SH-SY5Y (cell line): ENCODE data around the gene CALB2.

Source experiments
- GATA2 ChIP-seq: IDR thresholded peaks from 2 replicates; pipeline ENCODE4 v1.6.1; 2011; ENCODE audit warnings: mild to moderate bottlenecking, low read depth, low read length
- GATA3 ChIP-seq: IDR thresholded peaks from 2 replicates; pipeline ENCODE4 v1.6.1; 2011; ENCODE audit warnings: low read depth, mild to moderate bottlenecking, low read length, moderate library complexity

- TF ChIP-seq GATA3 = no peak
- no peak for TF ChIP-seq GATA2
These were observed 1.9 kb downstream of the CALB2 start for GRCh38 chr16:71360378-71360777.
